ENCODE results near the gene MEGF6. TPM values are rescaled to one million over a fixed set of nuclear protein-coding genes. Genes with fewer than 3 reads are reported as not detected.

Gene MEGF6
- total and polyA plus RNA-seq, 2 donors (not counting 3 experiments of a cell fraction or from before 2014, with no cell fraction given), result 22.5 to 63.7 TPM

DNA sequence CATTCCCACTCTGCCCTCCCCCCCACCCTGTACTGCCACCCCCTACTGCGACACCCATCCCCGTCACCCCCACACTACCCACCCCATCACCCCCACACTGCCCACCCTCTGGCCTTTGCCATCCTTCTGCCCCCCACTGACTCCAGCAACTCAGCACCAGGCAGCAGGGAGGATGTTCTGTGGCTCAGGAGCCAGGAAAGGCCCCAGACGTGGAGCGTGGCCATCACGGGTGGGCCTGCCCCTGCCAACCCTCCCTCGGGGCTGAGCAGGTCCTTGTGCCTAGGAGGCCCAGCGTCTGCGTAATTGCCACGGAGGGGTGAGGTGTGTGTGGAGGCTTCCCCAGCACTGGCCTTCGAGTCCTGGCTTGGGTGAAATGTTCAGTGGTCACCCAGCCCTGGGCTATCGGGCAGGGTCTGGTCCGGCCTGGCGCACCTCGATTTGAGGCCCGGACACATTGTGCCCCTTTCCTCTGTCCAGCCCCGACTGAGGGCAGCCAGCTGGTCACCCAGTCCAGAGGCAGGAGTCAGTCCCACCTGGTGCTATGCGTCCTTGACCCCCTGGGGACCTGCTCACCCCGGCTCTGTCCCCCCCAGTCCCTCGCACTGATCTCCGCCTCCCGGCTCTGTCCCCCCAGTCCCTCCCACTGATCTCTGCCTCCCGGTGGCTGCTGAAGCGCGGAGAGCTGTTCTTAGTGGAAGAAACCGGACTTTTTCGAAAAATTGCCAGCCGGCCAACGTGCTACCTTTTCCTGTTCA lies 133.9 kb downstream of the MEGF6 start:
- Histone ChIP-seq H3K9ac (replicated peaks; ENCODE audit: extremely low read depth, insufficient read depth, low read length) (no peak overlapping the region), H3K9me3 (replicated peaks; ENCODE audit: control insufficient read depth, insufficient read depth, low read length) (no peaks in the 10 kb centered on the region), H3K27ac (ENCODE audit: insufficient read depth, low read depth, low read length) (no peak overlapping the region), H3K4me2 (ENCODE audit: insufficient read depth, low read length) (no peak overlapping the region), H2AFZ (ENCODE audit: low read depth, low read length) (no peak overlapping the region), H4K20me1 (replicated peaks; ENCODE audit: control insufficient read depth, extremely low read depth, insufficient read depth, low read length) (no peaks in the 10 kb centered on the region), H3K4me3 (replicated peaks in 1 of 3; ENCODE audit: insufficient read depth in 1 of 3, low read depth in 1 of 3, low read length in 3 of 3) (no peak overlapping the region), H3K27me3 (ENCODE audit: control insufficient read depth in 2 of 2, insufficient read depth in 2 of 2, low read length in 2 of 2) (no peaks in the 10 kb centered on the region), H3K4me1 (ENCODE audit: control insufficient read depth, extremely low read depth, insufficient read depth, low read length) (no peaks in the 10 kb centered on the region), H3K36me3 (ENCODE audit: control insufficient read depth in 2 of 2, extremely low read depth in 1 of 2, insufficient read depth in 2 of 2, low read length in 2 of 2) (no peaks in the 10 kb centered on the region), H3K9me1 (replicated peaks; ENCODE audit: control insufficient read depth, extremely low read depth, insufficient read depth, low read length) (no peaks in the 10 kb centered on the region), H3K79me2 (ENCODE audit: control insufficient read depth, insufficient read depth, low read length) (no peaks in the 10 kb centered on the region)
- CTCF ChIA-PET, result interaction anchor here (1.2 kb wide), 1 partner anchor 24 kb away, joined by 10 read pairs; no protein-coding TSS in a partner anchor
- POLR2A ChIA-PET, result no interaction called here
- dilution Hi-C loops (cut with MboI; ENCODE audit: extremely low pct_ligation_motif_present, low sequenced_read_pairs), result no loop called here
- TF ChIP-seq GATA2 (IDR thresholded peaks at IDR 0.05; ENCODE audit: insufficient read depth, insufficient read length, low read depth, low read length) (no peak), POLR2AphosphoS5 (IDR thresholded peaks at IDR 0.05; ENCODE audit: insufficient read depth, low read depth, low read length) (no peak), JUN (IDR thresholded peaks at IDR 0.05; ENCODE audit: borderline replicate concordance, insufficient read depth, insufficient read length, low read depth) (no peak), POLR2A (IDR thresholded peaks at IDR 0.05; ENCODE audit: low read depth, low read length) (no peak), FOS (IDR thresholded peaks at IDR 0.05; ENCODE audit: borderline replicate concordance, insufficient read depth, low read length) (no peak), MYC (IDR thresholded peaks at IDR 0.05; ENCODE audit: low read depth, low read length) (no peak)
- TF ChIP-seq, protein P1, sequence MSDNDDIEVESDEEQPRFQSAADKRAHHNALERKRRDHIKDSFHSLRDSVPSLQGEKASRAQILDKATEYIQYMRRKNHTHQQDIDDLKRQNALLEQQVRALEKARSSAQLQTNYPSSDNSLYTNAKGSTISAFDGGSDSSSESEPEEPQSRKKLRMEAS (IDR thresholded peaks at IDR 0.05; ENCODE audit: insufficient read depth, insufficient read length), result no peak
- DNase-seq (ENCODE audit: low read depth, low spot score), result no peak
- no peak for FAIRE-seq
- intact Hi-C loops (cut with micrococcal nuclease), result no loop called here
- BruUV-seq (replicated peaks), result no TSS peak

DNA sequence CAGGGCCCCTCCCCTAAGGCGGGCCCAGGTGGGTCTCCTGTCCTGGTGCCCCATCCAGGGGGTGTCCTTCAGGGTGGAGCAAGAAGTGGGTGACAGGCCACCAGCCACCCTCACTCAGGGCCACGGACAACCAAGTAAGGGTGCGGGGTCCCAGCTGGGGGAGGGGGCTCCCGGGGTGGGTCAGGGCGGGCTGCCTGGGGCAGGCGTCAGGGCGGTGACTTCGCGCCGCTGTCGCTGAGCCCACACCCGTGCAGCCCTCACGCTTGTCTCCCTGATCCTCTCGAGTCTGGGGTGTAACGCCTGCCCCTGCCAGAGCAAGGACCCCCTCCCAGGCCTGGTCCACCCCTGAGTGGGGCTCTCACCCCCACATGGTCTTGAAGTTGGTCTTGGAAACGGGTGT lies 134.6 kb downstream of the MEGF6 start:
- Histone ChIP-seq H3K27me3 (ENCODE audit: control insufficient read depth in 2 of 2, insufficient read depth in 2 of 2, low read length in 2 of 2) (no peaks in the 10 kb centered on the region), H3K9me3 (replicated peaks; ENCODE audit: control insufficient read depth, insufficient read depth, low read length) (no peaks in the 10 kb centered on the region), H3K4me2 (ENCODE audit: insufficient read depth, low read length) (no peak overlapping the region), H3K4me1 (ENCODE audit: control insufficient read depth, extremely low read depth, insufficient read depth, low read length) (no peaks in the 10 kb centered on the region), H3K27ac (ENCODE audit: insufficient read depth, low read depth, low read length) (no peak overlapping the region), H2AFZ (ENCODE audit: low read depth, low read length) (no peak overlapping the region), H3K9ac (replicated peaks; ENCODE audit: extremely low read depth, insufficient read depth, low read length) (no peak overlapping the region), H3K79me2 (ENCODE audit: control insufficient read depth, insufficient read depth, low read length) (no peaks in the 10 kb centered on the region), H3K36me3 (ENCODE audit: control insufficient read depth in 2 of 2, extremely low read depth in 1 of 2, insufficient read depth in 2 of 2, low read length in 2 of 2) (no peaks in the 10 kb centered on the region), H3K4me3 (replicated peaks in 1 of 3; ENCODE audit: insufficient read depth in 1 of 3, low read depth in 1 of 3, low read length in 3 of 3) (no peak overlapping the region), H4K20me1 (replicated peaks; ENCODE audit: control insufficient read depth, extremely low read depth, insufficient read depth, low read length) (no peaks in the 10 kb centered on the region), H3K9me1 (replicated peaks; ENCODE audit: control insufficient read depth, extremely low read depth, insufficient read depth, low read length) (no peaks in the 10 kb centered on the region)
- BruUV-seq (replicated peaks), result no TSS peak
- DNase-seq (ENCODE audit: low read depth, low spot score) (no peak), FAIRE-seq (no peak)
- intact Hi-C loops (cut with micrococcal nuclease) (no loop called here), dilution Hi-C loops (cut with MboI; ENCODE audit: extremely low pct_ligation_motif_present, low sequenced_read_pairs) (no loop called here)
- CTCF ChIA-PET, result no interaction called here
- TF ChIP-seq EZH2 (IDR thresholded peaks at IDR 0.05; ENCODE audit: borderline replicate concordance, low read depth, low read length, severe bottlenecking) (no peak), FOS (IDR thresholded peaks at IDR 0.05; ENCODE audit: borderline replicate concordance, insufficient read depth, low read length) (no peak), POLR2AphosphoS5 (IDR thresholded peaks at IDR 0.05; ENCODE audit: insufficient read depth, low read depth, low read length) (no peak), GATA2 (IDR thresholded peaks at IDR 0.05; ENCODE audit: insufficient read depth, insufficient read length, low read depth, low read length) (no peak), JUN (IDR thresholded peaks at IDR 0.05; ENCODE audit: borderline replicate concordance, insufficient read depth, insufficient read length, low read depth) (no peak), POLR2A (IDR thresholded peaks at IDR 0.05; ENCODE audit: low read depth, low read length) (no peak), MYC (IDR thresholded peaks at IDR 0.05; ENCODE audit: low read depth, low read length) (no peak)
- TF ChIP-seq, protein P2, sequence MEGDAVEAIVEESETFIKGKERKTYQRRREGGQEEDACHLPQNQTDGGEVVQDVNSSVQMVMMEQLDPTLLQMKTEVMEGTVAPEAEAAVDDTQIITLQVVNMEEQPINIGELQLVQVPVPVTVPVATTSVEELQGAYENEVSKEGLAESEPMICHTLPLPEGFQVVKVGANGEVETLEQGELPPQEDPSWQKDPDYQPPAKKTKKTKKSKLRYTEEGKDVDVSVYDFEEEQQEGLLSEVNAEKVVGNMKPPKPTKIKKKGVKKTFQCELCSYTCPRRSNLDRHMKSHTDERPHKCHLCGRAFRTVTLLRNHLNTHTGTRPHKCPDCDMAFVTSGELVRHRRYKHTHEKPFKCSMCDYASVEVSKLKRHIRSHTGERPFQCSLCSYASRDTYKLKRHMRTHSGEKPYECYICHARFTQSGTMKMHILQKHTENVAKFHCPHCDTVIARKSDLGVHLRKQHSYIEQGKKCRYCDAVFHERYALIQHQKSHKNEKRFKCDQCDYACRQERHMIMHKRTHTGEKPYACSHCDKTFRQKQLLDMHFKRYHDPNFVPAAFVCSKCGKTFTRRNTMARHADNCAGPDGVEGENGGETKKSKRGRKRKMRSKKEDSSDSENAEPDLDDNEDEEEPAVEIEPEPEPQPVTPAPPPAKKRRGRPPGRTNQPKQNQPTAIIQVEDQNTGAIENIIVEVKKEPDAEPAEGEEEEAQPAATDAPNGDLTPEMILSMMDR (IDR thresholded peaks at IDR 0.05; ENCODE audit: extremely low read depth in 1 of 2, insufficient read depth in 1 of 2, low read depth in 1 of 2, low read length in 2 of 2), result no peak
- TF ChIP-seq, protein P1 (IDR thresholded peaks at IDR 0.05; ENCODE audit: insufficient read depth, insufficient read length), result no peak
- POLR2A ChIA-PET, result no interaction called here

Measured in endothelial cell of umbilical vein (primary cell).